Testis (tissue), 2 donors: ENCODE data around the gene APH1B.

Experiments used
- CTCF ChIP-seq, 3 experiments: fragments of 450-650 bp in 2 of 3; fragments of 200-600 bp in 1 of 3; sonication (generic) in 1 of 3; IDR thresholded peaks; one replicate each; pipeline ENCODE4 v1.5.1; 2016 to 2019; ENCODE audit warnings: antibody characterized with exemption in 3 of 3, mild to moderate bottlenecking in 2 of 3, moderate library complexity in 1 of 3
- POLR2A ChIP-seq: fragments of 450-650 bp; IDR thresholded peaks from one replicate; pipeline ENCODE4 v1.6.1; 2017; ENCODE audit warnings: antibody characterized with exemption, mild to moderate bottlenecking, moderate library complexity

DNA sequence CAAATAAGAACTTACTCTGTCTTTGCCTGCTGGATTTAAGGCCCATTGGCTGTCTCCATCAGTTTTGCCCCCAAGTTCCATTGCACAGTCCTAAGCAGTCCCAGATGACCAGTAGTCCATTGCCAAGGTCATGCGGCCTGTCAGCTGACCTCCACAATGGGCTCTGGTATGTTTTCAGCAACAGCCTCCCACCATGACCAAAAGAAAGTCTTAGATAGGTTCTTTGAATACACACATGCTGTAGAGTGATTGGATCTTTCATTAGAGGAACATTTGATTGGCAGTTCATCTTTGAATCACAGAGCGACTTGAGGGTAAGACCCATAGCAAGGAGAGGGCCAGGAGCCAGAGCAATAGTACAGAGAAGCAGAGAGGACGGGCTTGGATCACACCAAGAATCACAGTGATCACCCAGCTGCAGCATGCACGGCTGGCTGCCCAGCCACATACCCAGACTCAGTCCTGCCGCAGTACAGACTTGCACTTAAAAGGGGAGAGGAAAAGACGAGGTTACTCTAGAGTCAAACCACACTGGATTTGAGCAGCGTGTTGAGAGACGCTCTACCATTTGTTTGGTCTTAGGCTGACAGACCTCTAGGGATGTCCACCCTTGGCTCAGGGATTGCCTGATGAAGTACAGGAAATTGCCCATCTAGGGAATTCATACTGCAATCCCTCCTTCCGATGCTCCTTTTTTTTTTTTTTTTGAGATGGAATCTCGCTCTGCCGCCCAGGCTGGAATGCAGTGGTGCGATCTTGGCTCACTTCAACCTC is 50.4 kb downstream of the APH1B start:
- TF ChIP-seq CTCF (IDR thresholded peaks at IDR 0.05) (no peak), POLR2A (no peak)
